Left renal cortex interstitium (tissue), 4 donors: ENCODE data around the gene DPT. TPM values are rescaled to one million over a fixed set of nuclear protein-coding genes. Genes with fewer than 3 reads are reported as not detected.

Experiments
- DNase-seq, 4 donors: peaks; one replicate each; pipeline ENCODE4 v3.0.0-alpha.2; 2013; ENCODE audit warnings: low read depth in 4 of 4, low spot score in 2 of 4, missing footprints in 1 of 4
- polyA plus RNA-seq, 4 donors: library from polyadenylated mRNA; unstranded; fragments of 120-200 nt; gene quantifications; one replicate each; pipeline ENCODE4 v1.2.1, GENCODE V29; 2013; ENCODE audit not compliant: insufficient read length in 4 of 4

Gene DPT
- polyA plus RNA-seq, 4 donors, result 0.13 to 0.64 TPM; not detected in 2

DNA sequence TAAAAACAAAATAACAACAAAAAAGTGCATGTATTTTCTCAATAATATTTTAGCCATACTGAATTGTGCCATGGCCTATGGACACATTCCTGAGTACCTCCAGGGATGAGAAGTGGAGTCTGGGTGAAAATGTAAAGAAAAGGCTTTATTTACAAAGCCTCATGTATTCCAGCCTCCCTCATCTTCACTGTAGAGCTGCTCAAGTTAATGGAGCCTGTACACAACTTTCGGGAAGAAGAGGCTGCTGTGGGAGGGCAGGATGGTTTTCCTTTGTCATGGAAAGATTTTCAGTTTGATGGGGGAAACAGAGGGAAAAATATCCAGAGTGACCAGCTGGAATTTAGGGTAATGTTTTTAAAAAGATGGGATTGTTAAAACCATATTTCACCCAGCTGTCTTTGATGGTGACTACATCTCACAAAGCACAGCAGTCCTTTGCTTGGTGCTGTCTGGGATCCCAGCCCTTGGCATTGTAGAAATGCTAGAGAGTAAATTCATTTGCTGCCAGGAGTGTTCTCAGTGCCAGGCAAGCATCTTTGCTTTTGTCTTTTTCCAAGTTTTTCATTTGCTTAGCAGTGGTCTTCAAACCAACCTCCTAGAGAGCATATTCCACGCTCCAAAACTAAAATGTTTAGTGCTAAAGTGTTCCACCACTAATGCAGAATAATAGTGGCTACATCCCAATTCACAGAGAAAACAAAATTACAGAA is 54.9 kb downstream of the DPT start:
- DNase-seq, result no peak

DNA sequence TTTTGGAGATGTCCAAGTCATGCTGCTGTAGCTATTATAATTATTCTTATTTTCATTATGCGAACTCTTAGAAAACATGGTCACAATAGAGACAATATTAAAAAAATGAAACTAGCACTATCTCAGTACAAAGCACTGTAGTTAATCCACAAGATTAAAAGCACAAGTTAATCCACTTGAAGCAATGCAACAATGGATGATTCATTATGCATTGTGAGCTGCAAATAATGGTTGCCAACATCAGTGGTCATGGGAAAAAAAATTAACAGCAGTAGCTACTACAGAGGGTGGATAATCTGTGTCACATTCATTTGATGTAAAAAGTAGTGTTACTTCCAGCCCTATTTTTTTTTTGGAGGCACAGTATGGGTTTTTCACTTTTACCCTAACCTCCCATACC is 56.7 kb downstream of the DPT start:
- DNase-seq, result no peak

DNA sequence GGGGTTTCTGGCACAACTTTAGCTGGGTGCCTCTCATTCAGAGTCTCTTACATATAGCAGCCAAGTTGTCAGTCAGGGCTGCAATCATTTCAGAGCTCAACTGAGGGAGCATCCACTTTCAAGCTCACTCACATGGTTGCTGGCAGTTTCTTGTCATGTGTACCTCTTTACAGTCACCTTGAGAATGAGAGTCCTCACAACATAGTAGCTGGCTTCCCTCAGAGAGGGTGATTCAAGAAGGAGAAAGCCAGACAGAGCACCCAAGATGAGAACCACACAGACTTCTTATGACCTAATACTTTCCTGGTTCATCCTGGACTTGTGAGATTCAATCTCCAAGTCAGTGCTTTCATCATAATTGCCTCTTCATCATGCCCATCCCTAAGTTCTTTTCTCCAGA is 57.2 kb downstream of the DPT start:
- no peak for DNase-seq

DNA sequence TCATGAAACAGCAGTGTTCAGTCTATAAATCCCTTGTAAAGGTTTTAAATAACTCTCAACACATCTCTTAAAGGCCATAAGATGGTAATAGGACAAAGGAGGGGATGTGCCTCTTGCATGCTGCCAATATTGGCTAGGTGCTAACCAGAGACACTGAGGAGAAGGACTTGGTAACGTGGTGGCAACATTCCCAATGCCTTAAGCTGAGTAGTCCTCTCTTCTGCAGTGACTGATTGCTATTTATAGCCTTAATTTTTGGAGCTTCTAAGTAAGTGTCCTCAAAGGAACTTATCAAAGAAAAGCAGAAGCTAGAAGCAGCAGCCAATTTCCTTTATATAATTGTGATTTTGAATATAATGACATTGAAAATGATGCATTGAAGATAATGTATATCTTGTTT is 63.0 kb downstream of the DPT start:
- no peak for DNase-seq

DNA sequence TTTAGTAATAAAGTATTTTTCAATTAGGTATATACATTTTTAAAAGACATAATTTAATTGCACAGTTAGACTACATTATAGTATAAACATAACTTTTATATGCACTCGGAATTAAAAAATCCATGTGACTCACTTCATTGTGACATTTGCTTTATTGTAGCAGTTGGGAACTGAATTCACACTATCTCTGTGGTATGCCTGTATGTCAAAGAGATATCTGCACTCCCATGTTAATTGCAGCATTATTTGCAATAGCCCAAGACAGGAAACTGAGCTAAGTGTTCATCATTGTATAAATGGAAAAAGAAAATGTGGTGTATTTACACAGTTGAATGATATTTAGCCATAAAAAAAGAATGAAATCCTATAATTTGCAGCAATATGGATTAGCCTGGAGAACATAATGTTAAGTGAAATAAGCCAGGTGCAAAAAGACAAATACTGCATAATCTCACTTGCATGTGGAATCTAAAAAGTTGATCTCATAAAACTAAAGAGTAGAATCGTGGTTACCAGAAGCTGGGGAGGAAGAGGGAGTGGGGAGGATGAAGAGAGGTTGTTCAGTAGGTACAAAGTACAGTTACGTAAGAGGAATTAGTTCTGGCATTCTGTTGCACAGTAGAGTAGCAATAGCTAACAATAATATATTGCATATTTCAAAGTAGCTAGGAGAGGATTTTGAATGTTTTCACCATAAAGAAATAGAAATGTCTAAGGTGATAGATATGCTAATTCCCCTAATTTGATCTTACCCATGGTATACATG is 64.8 kb downstream of the DPT start:
- no peak for DNase-seq

DNA sequence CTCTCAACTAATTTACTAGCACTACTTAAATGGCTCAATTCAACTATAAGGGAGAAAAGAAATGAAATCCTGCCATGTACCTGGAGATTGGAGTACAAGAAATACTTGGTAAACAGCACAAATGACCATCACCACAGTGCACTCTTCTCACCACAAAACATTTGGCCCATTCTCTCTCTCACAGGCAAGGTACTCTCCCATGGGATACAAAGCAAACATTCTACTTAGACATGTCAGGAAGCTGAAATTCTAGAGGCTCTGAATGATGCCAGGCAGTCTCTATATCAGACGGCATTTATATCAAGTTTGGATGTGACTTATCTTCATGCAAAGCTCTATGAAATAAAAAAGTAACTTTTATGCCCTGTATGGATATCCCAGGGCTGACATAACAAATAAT is 72.5 kb downstream of the DPT start:
- DNase-seq, result no peak

DNA sequence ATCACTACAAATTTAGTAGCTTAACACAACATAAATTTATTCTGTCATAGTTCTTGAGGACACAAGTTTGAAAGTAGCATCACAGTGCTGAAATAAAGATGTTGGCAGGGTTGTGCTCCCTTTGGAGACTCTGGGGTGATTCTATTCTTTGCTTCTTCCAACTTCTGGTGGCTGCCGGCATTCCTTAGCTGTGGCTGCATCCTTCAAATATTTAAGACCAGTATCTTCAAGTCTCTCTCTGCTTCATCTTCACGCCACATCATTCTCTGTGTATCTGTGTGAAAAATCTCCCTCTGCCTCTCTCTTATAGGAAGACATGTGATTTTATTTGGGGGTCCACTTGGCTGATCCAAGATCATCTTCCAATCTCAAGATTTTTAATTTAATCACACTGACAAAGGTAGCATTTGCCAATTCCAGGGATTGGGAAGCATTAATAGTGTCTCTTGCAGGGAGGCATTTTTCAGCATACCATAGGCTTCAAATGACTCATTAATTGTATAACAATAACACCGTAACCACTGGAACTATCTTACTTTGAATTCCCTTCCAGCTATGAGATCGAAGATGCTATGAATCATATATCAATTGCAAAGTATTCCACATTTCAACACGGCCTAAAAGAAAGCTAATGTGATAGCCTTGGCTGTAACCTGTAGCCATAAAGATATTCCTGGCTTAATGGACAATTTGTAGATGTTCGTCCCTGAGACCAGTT is 74.6 kb downstream of the DPT start:
- no peak for DNase-seq

DNA sequence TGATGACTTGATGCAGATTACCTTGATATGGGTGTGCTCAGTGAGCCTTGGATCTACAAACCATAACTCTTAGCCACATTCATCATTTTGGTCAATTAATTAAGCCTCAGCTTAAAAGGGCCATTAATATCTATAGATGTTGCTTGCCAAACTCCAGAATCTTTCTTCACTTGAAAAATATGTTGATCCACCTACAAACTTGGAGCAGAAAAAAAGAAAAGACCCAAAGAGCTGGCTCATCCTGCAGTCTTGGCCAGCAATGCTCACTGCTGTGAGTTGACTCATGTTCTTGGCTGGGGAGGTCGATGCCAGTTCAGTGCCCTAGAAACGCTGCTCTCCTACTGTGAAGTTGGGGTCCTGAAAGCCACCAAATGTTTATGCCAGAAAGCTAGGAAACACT is 75.4 kb downstream of the DPT start:
- DNase-seq, result no peak

DNA sequence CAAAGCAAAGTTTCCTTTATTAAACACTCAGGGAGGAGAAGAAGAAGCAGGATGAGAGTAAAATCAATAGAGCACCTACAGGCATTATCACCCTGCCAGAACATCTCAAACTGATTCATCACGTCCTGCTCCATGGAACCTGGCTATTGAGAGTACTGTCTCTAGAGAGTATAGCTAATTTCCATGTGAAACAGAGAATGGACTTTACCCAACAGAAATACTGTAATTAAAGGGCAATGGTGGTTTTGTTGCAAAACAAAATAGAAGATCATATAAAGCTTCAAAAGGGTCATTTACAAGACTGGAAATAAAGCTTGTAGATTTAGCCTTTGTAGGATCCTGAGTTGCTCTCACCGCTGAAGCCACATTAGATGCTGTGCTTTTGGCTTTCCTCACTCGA is 83.3 kb downstream of the DPT start:
- DNase-seq, result no peak

Other genes starting within 250 kb of the DPT start
- gene XCL2, start 185.2 kb downstream of the DPT start, polyA plus RNA-seq, result under 1 TPM in 2 of 4 donors, not detected in 2; 0.38 to 0.54 TPM
- gene XCL1, start 152.6 kb downstream of the DPT start, polyA plus RNA-seq, result not detected